Measurements from ENCODE around the gene DEDD.
A peak's percentile ranks its signal among the peaks of the same experiment; 100 is the strongest.

Gene DEDD

GRCh38 chr1:161168906-161169305, 36.4 kb upstream of the DEDD start:
- TF ChIP-seq POLR2AphosphoS5 (IDR thresholded peaks at IDR 0.05; ENCODE audit: low read depth, low read length) = no peak
- no peak for TF ChIP-seq FOXP2 (optimal IDR thresholded peaks at IDR 0.05; ENCODE audit: borderline replicate concordance, extremely low read depth, extremely low read length, insufficient read depth)
- TF ChIP-seq, protein P1, sequence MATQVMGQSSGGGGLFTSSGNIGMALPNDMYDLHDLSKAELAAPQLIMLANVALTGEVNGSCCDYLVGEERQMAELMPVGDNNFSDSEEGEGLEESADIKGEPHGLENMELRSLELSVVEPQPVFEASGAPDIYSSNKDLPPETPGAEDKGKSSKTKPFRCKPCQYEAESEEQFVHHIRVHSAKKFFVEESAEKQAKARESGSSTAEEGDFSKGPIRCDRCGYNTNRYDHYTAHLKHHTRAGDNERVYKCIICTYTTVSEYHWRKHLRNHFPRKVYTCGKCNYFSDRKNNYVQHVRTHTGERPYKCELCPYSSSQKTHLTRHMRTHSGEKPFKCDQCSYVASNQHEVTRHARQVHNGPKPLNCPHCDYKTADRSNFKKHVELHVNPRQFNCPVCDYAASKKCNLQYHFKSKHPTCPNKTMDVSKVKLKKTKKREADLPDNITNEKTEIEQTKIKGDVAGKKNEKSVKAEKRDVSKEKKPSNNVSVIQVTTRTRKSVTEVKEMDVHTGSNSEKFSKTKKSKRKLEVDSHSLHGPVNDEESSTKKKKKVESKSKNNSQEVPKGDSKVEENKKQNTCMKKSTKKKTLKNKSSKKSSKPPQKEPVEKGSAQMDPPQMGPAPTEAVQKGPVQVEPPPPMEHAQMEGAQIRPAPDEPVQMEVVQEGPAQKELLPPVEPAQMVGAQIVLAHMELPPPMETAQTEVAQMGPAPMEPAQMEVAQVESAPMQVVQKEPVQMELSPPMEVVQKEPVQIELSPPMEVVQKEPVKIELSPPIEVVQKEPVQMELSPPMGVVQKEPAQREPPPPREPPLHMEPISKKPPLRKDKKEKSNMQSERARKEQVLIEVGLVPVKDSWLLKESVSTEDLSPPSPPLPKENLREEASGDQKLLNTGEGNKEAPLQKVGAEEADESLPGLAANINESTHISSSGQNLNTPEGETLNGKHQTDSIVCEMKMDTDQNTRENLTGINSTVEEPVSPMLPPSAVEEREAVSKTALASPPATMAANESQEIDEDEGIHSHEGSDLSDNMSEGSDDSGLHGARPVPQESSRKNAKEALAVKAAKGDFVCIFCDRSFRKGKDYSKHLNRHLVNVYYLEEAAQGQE (IDR thresholded peaks at IDR 0.05; ENCODE audit: insufficient read depth in 1 of 2, low read depth in 2 of 2, low read length in 2 of 2) = no peak
- TF ChIP-seq TAF1 (IDR thresholded peaks at IDR 0.05; ENCODE audit: borderline replicate concordance, insufficient read depth, low read length) = no peak

DNA sequence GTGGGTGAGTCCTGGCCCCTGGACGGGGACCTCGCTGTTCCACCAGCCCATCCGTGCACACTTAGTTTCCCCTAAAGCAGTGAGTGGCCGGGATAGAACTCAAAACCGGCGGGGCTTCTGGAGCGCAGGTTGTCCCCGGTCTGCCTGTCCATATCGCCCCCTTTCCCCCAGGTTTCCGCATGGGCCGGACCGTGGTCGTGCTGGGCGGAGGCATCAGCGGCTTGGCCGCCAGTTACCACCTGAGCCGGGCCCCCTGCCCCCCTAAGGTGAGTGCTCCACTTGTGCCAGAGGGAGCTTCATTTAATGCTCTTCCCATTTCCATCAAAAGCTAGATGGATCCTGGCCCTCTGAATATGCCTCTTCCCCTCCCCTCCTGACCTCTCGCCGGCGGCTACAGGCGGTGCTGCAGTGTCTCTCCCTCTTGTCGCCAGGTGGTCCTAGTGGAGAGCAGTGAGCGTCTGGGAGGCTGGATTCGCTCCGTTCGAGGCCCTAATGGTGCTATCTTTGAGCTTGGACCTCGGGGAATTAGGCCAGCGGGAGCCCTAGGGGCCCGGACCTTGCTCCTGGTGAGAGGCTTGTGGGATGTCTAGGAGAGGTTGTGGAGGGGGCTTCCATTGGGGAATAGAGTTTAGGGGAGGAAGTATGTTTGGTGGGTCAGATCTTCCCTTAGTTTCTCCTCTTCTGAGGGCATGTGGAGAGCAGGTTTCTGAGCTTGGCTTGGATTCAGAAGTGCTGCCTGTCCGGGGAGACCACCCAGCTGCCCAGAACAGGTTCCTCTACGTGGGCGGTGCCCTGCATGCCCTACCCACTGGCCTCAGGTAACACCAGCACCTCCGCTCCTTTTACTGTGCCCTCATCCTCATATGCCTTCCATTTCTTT, 34.4 kb upstream of the DEDD start:
- no peak for TF ChIP-seq POLR2AphosphoS5 (IDR thresholded peaks at IDR 0.05; ENCODE audit: low read depth, low read length)
- TF ChIP-seq TAF1 (IDR thresholded peaks at IDR 0.05; ENCODE audit: borderline replicate concordance, insufficient read depth, low read length) = no peak
- TF ChIP-seq FOXP2 (optimal IDR thresholded peaks at IDR 0.05; ENCODE audit: borderline replicate concordance, extremely low read depth, extremely low read length, insufficient read depth) = no peak
- TF ChIP-seq SIN3A (IDR thresholded peaks at IDR 0.05; ENCODE audit: borderline replicate concordance, insufficient read depth, low read length) = no peak
- TF ChIP-seq, protein P1 (IDR thresholded peaks at IDR 0.05; ENCODE audit: insufficient read depth in 1 of 2, low read depth in 2 of 2, low read length in 2 of 2) = no peak

DNA sequence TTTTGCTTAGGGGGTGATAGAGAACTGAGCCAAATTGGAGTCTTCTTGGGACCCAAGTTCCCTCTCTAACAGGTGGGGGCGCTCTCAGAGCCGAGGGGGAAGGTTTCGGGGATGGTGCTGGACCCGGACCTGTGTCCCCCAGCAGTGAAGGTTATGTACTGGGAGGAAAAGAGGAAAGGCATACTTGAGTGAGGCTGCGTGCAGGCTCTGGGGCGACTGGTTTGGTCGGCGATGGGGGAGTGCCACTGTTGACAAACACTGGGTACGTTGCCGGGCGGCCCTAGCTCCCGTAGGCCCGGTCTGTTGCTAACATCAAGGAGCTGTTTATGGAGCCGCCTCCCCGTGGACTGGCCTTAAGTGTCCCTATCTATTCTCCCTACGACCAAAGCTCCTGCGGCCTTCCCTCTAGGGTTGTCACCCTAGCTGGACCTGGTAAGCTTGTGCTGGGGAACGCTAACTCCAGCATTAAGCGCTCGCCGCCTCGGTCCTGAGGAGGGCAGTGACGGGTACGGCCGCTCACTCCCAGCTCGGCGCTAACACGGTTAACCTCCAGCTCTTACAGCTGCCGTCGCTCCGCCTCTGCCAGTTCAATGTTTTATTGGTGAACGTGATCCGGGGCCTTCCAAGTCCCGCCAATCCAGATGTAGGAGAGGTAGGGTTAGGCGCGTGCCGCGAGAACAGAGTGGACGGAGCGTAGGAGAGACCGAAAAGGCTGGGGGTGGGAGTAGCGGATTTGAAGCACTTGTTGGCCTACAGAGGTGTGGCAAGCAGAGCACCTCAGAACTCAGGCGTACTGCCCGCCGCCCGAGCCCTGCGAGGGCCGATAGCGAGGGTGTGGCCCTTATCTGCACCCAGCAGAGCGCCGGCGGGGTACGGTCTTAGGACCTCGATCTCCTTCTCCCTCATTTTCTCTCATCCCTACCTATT, 33.5 kb upstream of the DEDD start, which contains the start of gene PPOX:
TSS of gene PPOX (plus strand) at position 685 of the 927 bp plus-strand sequence. CDS start 422 bp downstream, outside the sequence.
- TF ChIP-seq, protein P1 (IDR thresholded peaks at IDR 0.05; ENCODE audit: insufficient read depth in 1 of 2, low read depth in 2 of 2, low read length in 2 of 2) = peak in 1 of 2 experiments; percentile 53; a peak in 1 of 4 replicates
- TF ChIP-seq TAF1 (IDR thresholded peaks at IDR 0.05; ENCODE audit: borderline replicate concordance, insufficient read depth, low read length) (peak; percentile 72; the same call in 1 of the 2 replicates), POLR2AphosphoS5 (IDR thresholded peaks at IDR 0.05; ENCODE audit: low read depth, low read length) (peak; percentile 83), SIN3A (IDR thresholded peaks at IDR 0.05; ENCODE audit: borderline replicate concordance, insufficient read depth, low read length) (peak; percentile 92; the same call in 1 of the 2 replicates), FOXP2 (optimal IDR thresholded peaks at IDR 0.05; ENCODE audit: borderline replicate concordance, extremely low read depth, extremely low read length, insufficient read depth) (peak; percentile 99)

GRCh38 chr1:161164901-161165610, 32.6 kb upstream of the DEDD start:
- no peak for TF ChIP-seq FOXP2 (optimal IDR thresholded peaks at IDR 0.05; ENCODE audit: borderline replicate concordance, extremely low read depth, extremely low read length, insufficient read depth)
- no peak for TF ChIP-seq TAF1 (IDR thresholded peaks at IDR 0.05; ENCODE audit: borderline replicate concordance, insufficient read depth, low read length)
- TF ChIP-seq SIN3A (IDR thresholded peaks at IDR 0.05; ENCODE audit: borderline replicate concordance, insufficient read depth, low read length) = no peak
- TF ChIP-seq, protein P1 (IDR thresholded peaks at IDR 0.05; ENCODE audit: insufficient read depth in 1 of 2, low read depth in 2 of 2, low read length in 2 of 2) = no peak
- TF ChIP-seq POLR2AphosphoS5 (IDR thresholded peaks at IDR 0.05; ENCODE audit: low read depth, low read length) = no peak

Measured in PFSK-1 (cell line).